Measurements from ENCODE around the gene SERPINB8. TPM values are rescaled to one million over a fixed set of nuclear protein-coding genes. Genes with fewer than 3 reads are reported as not detected.

SERPINB8 gene
- total RNA-seq, 1 donor from 2014 or later: 11.5 TPM

GRCh38 chr18:64011513-64011912 lies 41.6 kb downstream of the SERPINB8 start:
- H3K4me3 ChIP-seq (ENCODE audit: low read depth, low read length): no peak overlapping the region
- TF ChIP-seq CTCF (conservative IDR thresholded peaks at IDR 0.05; ENCODE audit: low read depth, low read length): no peak
- no peak for DNase-seq (ENCODE audit: low read depth)

GRCh38 chr18:64017870-64018269 lies 48.0 kb downstream of the SERPINB8 start:
- DNase-seq (ENCODE audit: low read depth): no peak
- TF ChIP-seq CTCF (conservative IDR thresholded peaks at IDR 0.05; ENCODE audit: low read depth, low read length): peak; percentile 62
- H3K4me3 ChIP-seq (ENCODE audit: low read depth, low read length): no peak overlapping the region

GRCh38 chr18:64019922-64020756 lies 50.3 kb downstream of the SERPINB8 start:
- peak; percentile 47 for DNase-seq (ENCODE audit: low read depth)
- TF ChIP-seq CTCF (conservative IDR thresholded peaks at IDR 0.05; ENCODE audit: low read depth, low read length): no peak
- no peak overlapping the region for H3K4me3 ChIP-seq (ENCODE audit: low read depth, low read length)

- no peak for TF ChIP-seq CTCF (conservative IDR thresholded peaks at IDR 0.05; ENCODE audit: low read depth, low read length)
- DNase-seq (ENCODE audit: low read depth): no peak
- no peak overlapping the region for H3K4me3 ChIP-seq (ENCODE audit: low read depth, low read length)
These were observed 56.5 kb downstream of the SERPINB8 start for GRCh38 chr18:64026350-64026749.

GRCh38 chr18:64027931-64028695 lies 58.2 kb downstream of the SERPINB8 start:
- DNase-seq (ENCODE audit: low read depth): no peak
- no peak for TF ChIP-seq CTCF (conservative IDR thresholded peaks at IDR 0.05; ENCODE audit: low read depth, low read length)
- no peak overlapping the region for H3K4me3 ChIP-seq (ENCODE audit: low read depth, low read length)

- no peak for TF ChIP-seq CTCF (conservative IDR thresholded peaks at IDR 0.05; ENCODE audit: low read depth, low read length)
- no peak overlapping the region for H3K4me3 ChIP-seq (ENCODE audit: low read depth, low read length)
- DNase-seq (ENCODE audit: low read depth): no peak
These were observed 59.2 kb downstream of the SERPINB8 start for GRCh38 chr18:64029096-64029495.

Measured in epithelial cell of proximal tubule (primary cell).